PC-3 (cell line): ENCODE results near the gene DDX24. TPM values are rescaled to one million over a fixed set of nuclear protein-coding genes. Genes with fewer than 3 reads are reported as not detected.

Experiments
- ATAC-seq: fragments of 200-7000 bp; cut with Tn5 transposase; 2 replicates; pipeline ENCODE4 v1.9.1; 2020; ENCODE audit warnings: mild to moderate bottlenecking, moderate library complexity
- Bru-seq: library from RNA; stranded (reverse); fragments of 400-500 nt; gene quantifications from one replicate; lab custom pipeline; 2021; lab: Mats Ljungman, UMichigan
- BruChase-seq, 2 experiments: library from RNA; stranded (reverse); fragments of 400-500 nt; gene quantifications; one replicate each; lab custom pipeline; 2021; lab: Mats Ljungman, UMichigan
- BruUV-seq: library from RNA; stranded (reverse); fragments of 400-500 nt; replicated peaks from 2 replicates; lab custom pipeline; 2021; lab: Mats Ljungman, UMichigan
- CTCF ChIA-PET: fragments of 300-600 bp; sonication (Branson Sonifier 250); formaldehyde crosslinking; loops from one replicate; lab custom pipeline; 2022; ENCODE audit warnings: antibody characterized with exemption; lab: Charles Lee
- POLR2A ChIA-PET: fragments of 300-600 bp; sonication (Branson Sonifier 250); formaldehyde crosslinking; loops from one replicate; lab custom pipeline; 2022; ENCODE audit warnings: antibody characterized with exemption; ENCODE audit not compliant: unreplicated experiment; lab: Charles Lee
- DNase-seq: peaks from one replicate; pipeline ENCODE4 v3.0.0-alpha.2; 2015
- H2AFZ ChIP-seq: fragments of 300-600 bp; sonication (generic); 2 replicates; pipeline ENCODE4 v1.6.0; 2016; ENCODE audit warnings: antibody characterized with exemption, low read length
- H3F3A ChIP-seq: fragments of 300-600 bp; sonication (generic); one replicate; pipeline ENCODE4 v1.6.0; 2017; ENCODE audit warnings: antibody characterized with exemption, low read length, control low read depth, mild to moderate bottlenecking; ENCODE audit not compliant: unreplicated experiment
- H3K27ac ChIP-seq: fragments of 300-600 bp; sonication (generic); 2 replicates; pipeline ENCODE4 v1.5.1; 2016; ENCODE audit warnings: mild to moderate bottlenecking, low read length
- H3K27me3 ChIP-seq: fragments of 300-600 bp; sonication (generic); 2 replicates; pipeline ENCODE4 v1.6.1; 2016; ENCODE audit warnings: low read length, mixed read lengths
- H3K36me3 ChIP-seq: fragments of 300-600 bp; sonication (generic); 2 replicates; pipeline ENCODE4 v1.6.1; 2016; ENCODE audit warnings: low read depth, mixed run types, low read length, mixed read lengths
- H3K4me1 ChIP-seq: fragments of 300-600 bp; sonication (generic); 2 replicates; pipeline ENCODE4 v1.5.1; 2016; ENCODE audit warnings: low read length; ENCODE audit not compliant: insufficient read depth
- H3K4me2 ChIP-seq: fragments of 300-600 bp; sonication (generic); 2 replicates; pipeline ENCODE4 v1.6.0; 2016; ENCODE audit warnings: low read length
- H3K4me3 ChIP-seq: fragments of 300-600 bp; sonication (generic); 2 replicates; pipeline ENCODE4 v1.5.1; 2016; ENCODE audit warnings: mild to moderate bottlenecking, low read length, mixed read lengths
- H3K79me2 ChIP-seq: fragments of 300-600 bp; sonication (generic); 2 replicates; pipeline ENCODE4 v1.6.1; 2017; ENCODE audit warnings: low read length, mixed read lengths
- H3K9ac ChIP-seq: fragments of 300-600 bp; sonication (generic); 2 replicates; pipeline ENCODE4 v1.6.0; 2016; ENCODE audit warnings: mild to moderate bottlenecking, low read length
- H3K9me2 ChIP-seq: fragments of 300-600 bp; sonication (generic); replicated peaks from 2 replicates; pipeline ENCODE4 v1.6.1; 2016; ENCODE audit warnings: mixed run types, low read length, mixed read lengths
- H3K9me3 ChIP-seq: fragments of 300-600 bp; sonication (generic); 2 replicates; pipeline ENCODE4 v1.6.1; 2016; ENCODE audit warnings: low read length, mixed read lengths
- H4K20me1 ChIP-seq: fragments of 300-600 bp; sonication (generic); 2 replicates; pipeline ENCODE4 v1.6.1; 2016; ENCODE audit warnings: low read length, mixed read lengths
- CTCF ChIP-seq: fragments of 300-600 bp; sonication (generic); conservative IDR thresholded peaks from 2 replicates; pipeline ENCODE4 v1.5.1; 2017; ENCODE audit warnings: antibody characterized with exemption, low read depth, mild to moderate bottlenecking, low read length
- EZH2 ChIP-seq: fragments of 300-600 bp; sonication (generic); IDR thresholded peaks from one replicate; pipeline ENCODE4 v1.6.1; 2017; ENCODE audit warnings: antibody characterized with exemption, mild to moderate bottlenecking, low read length; ENCODE audit not compliant: unreplicated experiment
- EZH2phosphoT487 ChIP-seq: fragments of 300-600 bp; sonication (generic); IDR thresholded peaks from 2 replicates; pipeline ENCODE4 v1.6.1; 2018; ENCODE audit warnings: mild to moderate bottlenecking, antibody characterized with exemption, low read length, borderline replicate concordance
- intact Hi-C: fragments of 100-400 bp; cut with micrococcal nuclease; formaldehyde crosslinking; loops from 2 replicates; pipeline ENCODE4 v1.9.0; 2023
- long read RNA-seq: library from polyadenylated mRNA; unstranded; transcript quantifications from one replicate; pipeline ENCODE4 v2.0.0, GENCODE V29; 2021; ENCODE audit not compliant: unreplicated experiment
- total RNA-seq: library from RNA; depleted of rRNA; stranded (reverse); fragments of >200 nt; gene quantifications from 2 replicates; pipeline ENCODE4 v1.2.3, GENCODE V29; 2014; rRNA removed

Gene DDX24
- 120 and 126 TPM in 2 replicates for total RNA-seq
- percentile 87 among the genes with signal in this experiment for Bru-seq, nascent RNA
- BruChase-seq, experiment 1, labeled RNA remaining after a 6-hour chase = percentile 92 among the genes with signal in this experiment
- BruChase-seq, experiment 2, labeled RNA remaining after a 2-hour chase = percentile 89 among the genes with signal in this experiment
- long read RNA-seq, full-length matches to known transcripts = 162 of 202 reads
- long read RNA-seq, partial matches to known transcripts = 34 of 202 reads
- long read RNA-seq, other reads (novel, unspliced or antisense) = 6 of 202 reads

DNA sequence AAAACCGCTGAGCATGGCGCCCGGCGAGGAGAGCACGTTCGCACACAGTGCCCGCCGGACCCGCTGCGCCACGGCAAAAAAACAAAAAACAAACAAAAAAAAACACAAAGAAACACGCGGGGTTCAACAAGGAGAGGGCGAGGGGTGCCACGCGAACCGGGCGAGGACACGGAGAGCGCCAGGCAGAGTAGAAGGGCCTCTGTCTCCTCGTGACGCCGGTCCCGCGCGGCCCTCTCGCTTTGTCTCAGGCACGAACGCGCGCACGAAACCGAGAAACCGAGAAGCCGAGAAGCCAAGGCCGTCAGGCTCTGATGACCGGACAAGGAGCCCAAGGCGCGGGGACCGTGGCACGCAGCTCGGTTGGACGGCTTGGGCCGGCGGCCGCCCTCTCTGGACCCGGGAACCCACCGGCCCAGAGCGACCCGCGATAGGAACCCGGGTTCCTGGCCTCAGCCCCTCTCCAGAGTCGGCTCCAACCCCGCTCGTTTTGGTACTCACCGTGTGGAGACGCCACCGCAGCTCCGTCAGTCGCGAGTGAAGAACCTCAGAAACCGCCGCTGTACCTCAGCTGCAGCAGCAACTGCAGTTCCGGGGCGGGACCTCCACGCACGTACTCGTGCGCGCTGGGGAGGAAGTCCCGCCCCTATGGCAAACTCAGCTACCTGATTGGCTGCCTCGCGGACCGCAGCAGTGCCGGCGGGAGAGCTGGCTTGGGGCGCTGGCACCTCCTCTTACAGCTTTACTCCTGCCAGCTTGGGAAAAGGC lies at the start of gene DDX24, which contains the start of gene IFI27L1:
DDX24 (minus strand) TSS at position 582 of the 765 bp plus-strand sequence. CDS start 1,460 bp downstream, outside the sequence.
IFI27L1 (plus strand) TSS at position 690 of the 765 bp plus-strand sequence. CDS start 15,628 bp downstream, outside the sequence.
- CTCF ChIA-PET = interaction anchor here (1.0 to 2.1 kb wide), 3 partner anchors 30 to 52 kb away, joined by 9 to 12 read pairs (median 11); no protein-coding TSS in a partner anchor
- no TSS peak for BruUV-seq

GRCh38 chr14:94129758-94130414 lies 48.9 kb upstream of the DDX24 start:
- Histone ChIP-seq H2AFZ (peak overlapping the region; percentile 73), H3K9me3 (no peaks in the 10 kb centered on the region), H3K27ac (no peak overlapping the region), H3F3A (no peaks in the 10 kb centered on the region), H3K79me2 (no peaks in the 10 kb centered on the region), H3K9ac (no peak overlapping the region), H3K4me2 (peak overlapping the region; percentile 97), H4K20me1 (no peaks in the 10 kb centered on the region), H3K27me3 (no peaks in the 10 kb centered on the region), H3K36me3 (no peaks in the 10 kb centered on the region), H3K4me3 (peak overlapping the region; percentile 67), H3K4me1 (peaks cover 9% of the 10 kb centered on the region; the same call in 1 of the 2 replicates), H3K9me2 (no peaks in the 10 kb centered on the region)
- intact Hi-C loops = no loop called here
- TF ChIP-seq CTCF = no peak
- no peak for TF ChIP-seq EZH2phosphoT487
- TF ChIP-seq EZH2 = no peak
- POLR2A ChIA-PET = no interaction called here
- CTCF ChIA-PET = interaction anchor here (0.6 kb wide), 1 partner anchor 190 kb away, joined by 3 read pairs; no protein-coding TSS in a partner anchor
- DNase-seq (peak; percentile 52), ATAC-seq (peak; percentile 48)
- BruUV-seq = no TSS peak

More for the DNA sequence above, at the start of gene DDX24, which contains the start of gene IFI27L1:
- H2AFZ ChIP-seq = peak within 1 kb of the TSS; percentile 94
- H3K79me2 ChIP-seq = peaks cover 66% of the 10 kb centered on the region
- peak; percentile 96 for ATAC-seq
- no peaks in the 10 kb centered on the region for H3K9me2 ChIP-seq
- H3K9me3 ChIP-seq = no peaks in the 10 kb centered on the region
- H3K27ac ChIP-seq = peak within 1 kb of the TSS; percentile 46
- no peaks in the 10 kb centered on the region for H3F3A ChIP-seq
- peaks cover 37% of the 10 kb centered on the region for H3K4me1 ChIP-seq
- DNase-seq = peak; percentile 95
- TF ChIP-seq EZH2 (no peak), EZH2phosphoT487 (no peak), CTCF (no peak)
- POLR2A ChIA-PET = interaction anchor here (0.7 to 1.1 kb wide), 3 partner anchors 34 to 60 kb away, joined by 3 to 7 read pairs (median 3); no protein-coding TSS in a partner anchor
- H3K9ac ChIP-seq = peak within 1 kb of the TSS; percentile 96
- peak within 1 kb of the TSS; percentile 87 for H3K4me2 ChIP-seq
- H4K20me1 ChIP-seq = peaks cover 33% of the 10 kb centered on the region
- no peaks in the 10 kb centered on the region for H3K27me3 ChIP-seq
- H3K4me3 ChIP-seq = peak within 1 kb of the TSS; percentile 92
- peaks cover 33% of the 10 kb centered on the region for H3K36me3 ChIP-seq
- intact Hi-C loops = loop anchor here (2.0 kb wide), 2 partner anchors 52 to 56 kb away; no protein-coding TSS in a partner anchor
